ENCODE results near the gene PSMC5. TPM values are rescaled to one million over a fixed set of nuclear protein-coding genes. Genes with fewer than 3 reads are reported as not detected.

PSMC5 gene
- total RNA-seq: 10 to 100 TPM; 55.0 to 87.9 (median 80.7) TPM

- H3K27ac ChIP-seq: peak within 1 kb of the TSS; percentile 89 to 96 (median 92)
- H3K36me3 ChIP-seq: peaks cover 34 to 73% (median 56%) of the 10 kb centered on the region in 3 donors
- H3K27me3 ChIP-seq: no peaks in the 10 kb centered on the region
- peak; percentile 79 for DNase-seq
- intact Hi-C loops (cut with DNase I): no loop called here
- H3K4me1 ChIP-seq: peaks cover 19 to 57% (median 23%) of the 10 kb centered on the region in 3 donors
- no peaks in the 10 kb centered on the region for H3K9me3 ChIP-seq
- peak within 1 kb of the TSS; percentile 62 to 92 (median 79) for H3K4me3 ChIP-seq
- TF ChIP-seq POLR2A (IDR thresholded peaks at IDR 0.05): peak in 3 of 4 donors; percentile 67 to 87 (median 71)
- peak; percentile 39 to 50 (median 43) for TF ChIP-seq CTCF (IDR thresholded peaks at IDR 0.05)
- WGBS, 2 donors: 0% methylated on average over 14 to 36 of the region's 58 CpGs
These were observed at the start of gene PSMC5, which contains the start of gene FTSJ3 for GRCh38 chr17:63827002-63827800. Gene PSMC5, plus strand, starts transcription at chr17:63827431. Its CDS starts 60 bp downstream, at chr17:63827491. Gene FTSJ3, minus strand, starts transcription at chr17:63827663. Its CDS starts 761 bp downstream, at chr17:63826902.

- peak overlapping the region; percentile 10 to 51 (median 43) for H3K27ac ChIP-seq
- intact Hi-C loops (cut with DNase I): no loop called here
- no peaks in the 10 kb centered on the region for H3K27me3 ChIP-seq
- H3K9me3 ChIP-seq: no peaks in the 10 kb centered on the region
- 38 to 60% methylated on average over 1 of the region's 1 CpG for WGBS, 2 donors
- no peak for DNase-seq
- peaks cover 4 to 90% (median 21%) of the 10 kb centered on the region in 3 donors for H3K4me1 ChIP-seq
- H3K4me3 ChIP-seq: no peak overlapping the region
- no peak for TF ChIP-seq POLR2A (IDR thresholded peaks at IDR 0.05)
- H3K36me3 ChIP-seq: peaks cover 0 to 62% (median 5%) of the 10 kb centered on the region in 3 donors
These were observed 46.7 kb upstream of the PSMC5 start for GRCh38 chr17:63780507-63780906.

- WGBS, 2 donors: 94 to 96% methylated on average over 4 of the region's 4 CpGs
- TF ChIP-seq POLR2A (IDR thresholded peaks at IDR 0.05) (no peak), CTCF (IDR thresholded peaks at IDR 0.05) (no peak)
- intact Hi-C loops (cut with DNase I): no loop called here
- Histone ChIP-seq H3K9me3 (no peaks in the 10 kb centered on the region), H3K4me3 (no peak overlapping the region), H3K27me3 (no peaks in the 10 kb centered on the region), H3K27ac (peak overlapping the region in 3 of 4 donors; percentile 10 to 45 (median 41)), H3K36me3 (peaks cover 0 to 62% (median 5%) of the 10 kb centered on the region in 3 donors), H3K4me1 (peaks cover 4 to 90% (median 20%) of the 10 kb centered on the region in 3 donors)
- DNase-seq: no peak
These were observed 46.3 kb upstream of the PSMC5 start for GRCh38 chr17:63780928-63781327.

- Histone ChIP-seq H3K36me3 (peaks cover 0 to 63% (median 16%) of the 10 kb centered on the region in 3 donors), H3K27ac (no peak overlapping the region), H3K4me3 (no peak overlapping the region), H3K9me3 (no peaks in the 10 kb centered on the region), H3K27me3 (no peaks in the 10 kb centered on the region), H3K4me1 (peaks cover 4 to 77% (median 14%) of the 10 kb centered on the region in 3 donors)
- intact Hi-C loops (cut with DNase I): no loop called here
- TF ChIP-seq POLR2A (IDR thresholded peaks at IDR 0.05) (no peak), CTCF (IDR thresholded peaks at IDR 0.05) (no peak)
- WGBS, 2 donors: 76% methylated on average over 5 to 6 of the region's 6 CpGs
- no peak for DNase-seq
These were observed 43.7 kb upstream of the PSMC5 start for GRCh38 chr17:63783522-63783921.

GRCh38 chr17:63785556-63785955, 41.7 kb upstream of the PSMC5 start:
- TF ChIP-seq POLR2A (IDR thresholded peaks at IDR 0.05) (no peak), CTCF (IDR thresholded peaks at IDR 0.05) (no peak)
- no peaks in the 10 kb centered on the region for H3K27me3 ChIP-seq
- H3K4me3 ChIP-seq: no peak overlapping the region
- 88 to 100% methylated on average over 1 of the region's 1 CpG for WGBS, 2 donors
- peak overlapping the region in 1 of 4 donors; percentile 62 for H3K27ac ChIP-seq
- intact Hi-C loops (cut with DNase I): no loop called here
- H3K4me1 ChIP-seq: peaks cover 4 to 58% (median 6%) of the 10 kb centered on the region in 3 donors
- peaks cover 6 to 68% (median 28%) of the 10 kb centered on the region in 3 donors for H3K36me3 ChIP-seq
- H3K9me3 ChIP-seq: no peaks in the 10 kb centered on the region
- no peak for DNase-seq
